ENCODE measurements around the gene EFNB1. TPM values are rescaled to one million over a fixed set of nuclear protein-coding genes. Genes with fewer than 3 reads are reported as not detected.

The EFNB1 gene
- total and polyA plus RNA-seq, 2 of the 8 experiments (the other 6 are each of a cell fraction or from before 2014, with no cell fraction given), result 2.3 to 5.4 TPM

DNA sequence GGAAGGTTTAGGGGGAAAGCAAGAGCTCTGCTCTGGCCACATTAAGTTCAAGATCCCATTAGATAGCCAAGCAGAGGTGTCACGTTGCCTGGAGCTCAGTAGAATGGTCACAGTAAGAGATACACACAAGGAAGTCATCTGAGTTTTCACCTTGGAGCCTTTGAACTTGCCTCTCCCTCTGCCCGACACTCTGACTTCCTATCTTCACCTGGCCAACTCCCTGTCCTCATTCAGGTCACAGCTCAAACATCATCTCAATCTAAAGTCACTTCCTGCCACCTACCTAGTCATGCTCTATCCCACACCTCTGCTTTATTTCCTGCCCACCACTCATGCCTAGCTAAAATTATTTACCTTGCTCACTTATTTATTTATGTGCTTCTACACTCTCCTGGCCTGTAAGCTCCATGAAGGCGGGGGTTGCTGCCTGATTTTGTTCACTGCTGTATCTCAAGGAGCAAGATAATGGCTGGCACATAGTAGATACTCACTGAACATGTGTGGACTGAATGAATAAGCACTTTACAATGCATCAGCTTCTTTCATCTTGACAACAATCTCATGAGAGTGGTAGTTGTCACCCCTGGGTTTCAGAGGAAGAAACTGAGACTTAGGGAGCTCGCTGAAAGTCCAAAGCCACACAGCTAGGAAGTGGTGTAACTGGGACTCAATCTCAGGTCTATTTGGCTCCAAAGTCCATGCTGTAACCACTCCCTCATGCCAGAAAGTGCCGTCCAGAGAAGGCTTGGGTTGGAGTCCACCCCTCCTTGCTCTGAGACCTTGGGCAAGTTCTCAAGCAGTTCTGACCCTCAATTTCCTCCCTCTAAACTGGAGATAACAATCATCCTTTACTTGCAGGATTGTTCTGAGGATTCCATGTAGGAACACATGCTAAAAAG, 40.3 kb downstream of the EFNB1 start:
- no peak overlapping the region for H4K5ac ChIP-seq (ENCODE audit: insufficient read length, low read depth, low read length)
- H3K27me3 ChIP-seq (replicated peaks in 1 of 4; ENCODE audit: control insufficient read depth in 3 of 4, extremely low read depth in 1 of 4, insufficient read depth in 3 of 4, low read length in 3 of 4), result no peaks in the 10 kb centered on the region
- no peak overlapping the region for H2AK5ac ChIP-seq (ENCODE audit: low read depth, low read length)
- no peak overlapping the region for H4K8ac ChIP-seq (ENCODE audit: extremely low read depth, insufficient read depth, low read length)
- H3K23ac ChIP-seq (ENCODE audit: insufficient read length), result no peak overlapping the region
- H3K4me2 ChIP-seq (ENCODE audit: insufficient read depth in 1 of 2, low read depth in 2 of 2, low read length in 2 of 2), result no peak overlapping the region
- POLR2A ChIA-PET (ENCODE audit: partially characterized antibody), result interaction anchor here (1.3 to 2.0 kb wide), 2 partner anchors 11 to 22 kb away, joined by 4 to 8 read pairs; no protein-coding TSS in a partner anchor
- H2AFZ ChIP-seq (ENCODE audit: low read length), result no peak overlapping the region
- H4K91ac ChIP-seq (replicated peaks; ENCODE audit: insufficient read length, low read length), result no peak overlapping the region
- H3K9ac ChIP-seq (replicated peaks in 1 of 4; ENCODE audit: extremely low read depth in 1 of 4, low read depth in 3 of 4, low read length in 3 of 4), result no peak overlapping the region
- no peak overlapping the region for H3K14ac ChIP-seq (ENCODE audit: insufficient read length)
- FAIRE-seq, result no peak
- H3K4me3 ChIP-seq (ENCODE audit: extremely low read depth in 1 of 4, insufficient read depth in 2 of 4, low read depth in 3 of 4, low read length in 4 of 4), result no peak overlapping the region
- H2BK12ac ChIP-seq (ENCODE audit: low read depth, low read length), result no peak overlapping the region
- DNase-seq (ENCODE audit: low read depth in 1 of 2, low spot score in 2 of 2), result no peak
- H3K79me1 ChIP-seq (ENCODE audit: low read depth, low read length), result no peaks in the 10 kb centered on the region
- no peaks in the 10 kb centered on the region for H3K79me2 ChIP-seq (ENCODE audit: control insufficient read depth in 1 of 2, insufficient read depth in 2 of 2, low read length in 2 of 2)
- peaks cover 1 to 10% (median 6%) of the 10 kb centered on the region in 4 experiments; a peak in 6 of 7 replicates for H3K4me1 ChIP-seq (replicated peaks in 1 of 4; ENCODE audit: control insufficient read depth in 3 of 4, insufficient read depth in 4 of 4, low read length in 3 of 4)
- 68% methylated on average over 5 of the region's 5 CpGs; no CpG with 5 or more reads in 1 of the 2 experiments for WGBS, 2 experiments (ENCODE audit: extremely low coverage in 1 of 2, insufficient coverage in 1 of 2, insufficient read length in 1 of 2, insufficient replicate concordance in 2 of 2, low coverage in 1 of 2, low lambda C conversion rate in 2 of 2, missing lambda C conversion rate in 1 of 2)
- no peak overlapping the region for H2BK20ac ChIP-seq (ENCODE audit: low read length)
- no peak overlapping the region for H3K18ac ChIP-seq (ENCODE audit: extremely low read depth, low read length)
- no peak overlapping the region for H2BK15ac ChIP-seq (ENCODE audit: low read length)
- H3K36me3 ChIP-seq (ENCODE audit: control insufficient read depth in 2 of 4, insufficient read depth in 4 of 4, low read length in 3 of 4), result no peaks in the 10 kb centered on the region
- no peak overlapping the region for H2BK5ac ChIP-seq (ENCODE audit: low read depth, low read length)
- H3K4ac ChIP-seq (replicated peaks; ENCODE audit: insufficient read length, low read depth, low read length), result no peak overlapping the region
- H2BK120ac ChIP-seq (replicated peaks; ENCODE audit: low read depth, low read length), result no peak overlapping the region
- CTCF ChIA-PET (ENCODE audit: partially characterized antibody), result interaction anchor here (1.0 kb wide), 2 partner anchors 26 to 222 kb away, joined by 3 to 4 read pairs; no protein-coding TSS in a partner anchor
- H3K27ac ChIP-seq (ENCODE audit: low read depth, low read length), result no peak overlapping the region
- no peaks in the 10 kb centered on the region for H3K9me3 ChIP-seq (ENCODE audit: insufficient read depth in 2 of 2, low read depth in 1 of 2, low read length in 1 of 2)
- no peak overlapping the region for H3K56ac ChIP-seq (replicated peaks; ENCODE audit: insufficient read length, low read depth, low read length)
- H4K20me1 ChIP-seq (replicated peaks in 1 of 2; ENCODE audit: control insufficient read depth in 1 of 2, insufficient read depth in 2 of 2, low read length in 2 of 2), result peaks cover 0 to 2% of the 10 kb centered on the region in 2 experiments
- H3K23me2 ChIP-seq (ENCODE audit: low read depth, low read length), result no peaks in the 10 kb centered on the region
- TF ChIP-seq TBP (IDR thresholded peaks at IDR 0.05; ENCODE audit: low read depth, low read length) (no peak), KDM4A (IDR thresholded peaks at IDR 0.05; ENCODE audit: low read depth, low read length, severe bottlenecking) (no peak), ASH2L (IDR thresholded peaks at IDR 0.05; ENCODE audit: low read length) (no peak), SP2 (IDR thresholded peaks at IDR 0.05; ENCODE audit: low read length) (no peak)
